ENCODE results near the gene DSCAML1.
A peak's percentile ranks its signal among the peaks of the same experiment; 100 is the strongest.

Gene DSCAML1

DNA sequence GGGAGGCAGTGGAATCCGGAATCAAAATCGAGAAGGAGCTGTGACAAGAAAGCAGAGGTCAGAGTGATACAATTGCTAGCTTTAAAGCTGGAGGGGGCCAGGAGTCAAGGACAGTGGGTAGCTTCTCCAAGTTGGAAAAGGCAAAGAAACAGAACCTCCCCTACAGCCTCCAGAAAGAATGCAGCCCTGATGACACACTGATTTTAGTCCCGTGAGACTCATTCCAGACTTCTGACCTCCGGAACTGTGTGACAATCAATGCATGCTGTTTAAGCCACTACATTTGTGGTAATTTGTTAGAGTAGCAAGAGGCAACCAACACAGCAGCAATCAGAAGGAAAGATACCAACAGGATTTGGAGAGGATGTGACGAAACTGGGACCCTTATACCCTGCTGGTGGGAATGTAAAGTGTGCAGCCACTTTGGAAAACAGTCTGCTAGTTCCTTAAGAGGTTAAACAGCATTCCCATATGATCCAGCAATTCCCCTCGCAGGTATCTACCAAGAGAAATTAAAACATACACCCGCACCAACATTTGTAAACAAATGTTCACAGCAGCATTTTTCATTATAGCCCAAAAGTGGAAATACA lies 66.7 kb downstream of the DSCAML1 start:
- Histone ChIP-seq H3K9ac (ENCODE audit: low read depth in 1 of 2, low read length in 2 of 2) (no peak overlapping the region), H3K4me3 (ENCODE audit: low read length in 2 of 2) (no peak overlapping the region), H3K36me3 (ENCODE audit: control insufficient read depth in 2 of 2, insufficient read depth in 2 of 2, low read length in 2 of 2) (no peaks in the 10 kb centered on the region), H3K9me3 (ENCODE audit: control insufficient read depth in 2 of 2, low read length in 2 of 2) (no peaks in the 10 kb centered on the region), H3K27ac (ENCODE audit: low read depth in 2 of 2, low read length in 2 of 2) (no peak overlapping the region), H3K27me3 (ENCODE audit: control insufficient read depth in 2 of 2, insufficient read depth in 2 of 2, low read length in 2 of 2) (no peaks in the 10 kb centered on the region), H3K4me1 (ENCODE audit: control insufficient read depth in 2 of 2, insufficient read depth in 2 of 2, low read length in 2 of 2) (no peaks in the 10 kb centered on the region)

DNA sequence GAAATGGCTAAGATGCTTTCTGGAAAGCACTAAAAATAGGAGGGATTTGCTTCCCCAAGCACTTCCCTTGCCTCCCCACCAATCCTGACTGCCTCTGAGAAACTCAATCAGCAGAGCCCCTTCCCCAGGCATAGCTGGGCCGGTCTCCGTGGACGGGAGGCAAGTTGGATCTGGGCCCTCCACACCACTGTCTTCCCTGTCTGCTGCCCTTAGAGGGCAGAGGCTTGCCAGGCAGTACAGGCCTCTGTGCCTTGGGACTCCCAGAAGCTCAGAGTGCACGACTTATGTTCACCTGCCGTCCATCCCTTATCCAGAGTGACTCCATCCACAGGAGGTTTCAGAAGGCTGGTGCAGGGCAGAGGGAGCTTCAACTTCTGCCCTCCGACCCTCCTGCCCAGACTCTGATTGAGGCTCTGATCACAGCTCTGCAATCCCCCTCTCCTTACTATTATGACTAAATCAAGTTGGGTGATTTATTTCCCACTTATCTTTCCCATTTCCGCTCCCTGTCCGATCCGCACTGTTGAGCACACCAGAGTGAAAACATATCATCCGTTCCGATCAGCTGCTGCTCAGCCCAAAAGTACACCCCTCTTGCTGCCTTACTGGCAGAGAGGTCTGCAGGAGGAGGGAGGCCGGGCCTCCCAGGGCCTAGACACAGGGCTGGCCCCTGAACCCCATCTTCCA lies 71.8 kb downstream of the DSCAML1 start:
- Histone ChIP-seq H3K4me1 (ENCODE audit: control insufficient read depth in 2 of 2, insufficient read depth in 2 of 2, low read length in 2 of 2) (peaks cover 5 to 9% of the 10 kb centered on the region in 2 donors), H3K9me3 (ENCODE audit: control insufficient read depth in 2 of 2, low read length in 2 of 2) (no peaks in the 10 kb centered on the region), H3K27ac (ENCODE audit: low read depth in 2 of 2, low read length in 2 of 2) (no peak overlapping the region), H3K27me3 (ENCODE audit: control insufficient read depth in 2 of 2, insufficient read depth in 2 of 2, low read length in 2 of 2) (no peaks in the 10 kb centered on the region), H3K9ac (ENCODE audit: low read depth in 1 of 2, low read length in 2 of 2) (no peak overlapping the region), H3K36me3 (ENCODE audit: control insufficient read depth in 2 of 2, insufficient read depth in 2 of 2, low read length in 2 of 2) (no peaks in the 10 kb centered on the region), H3K4me3 (ENCODE audit: low read length in 2 of 2) (no peak overlapping the region)

DNA sequence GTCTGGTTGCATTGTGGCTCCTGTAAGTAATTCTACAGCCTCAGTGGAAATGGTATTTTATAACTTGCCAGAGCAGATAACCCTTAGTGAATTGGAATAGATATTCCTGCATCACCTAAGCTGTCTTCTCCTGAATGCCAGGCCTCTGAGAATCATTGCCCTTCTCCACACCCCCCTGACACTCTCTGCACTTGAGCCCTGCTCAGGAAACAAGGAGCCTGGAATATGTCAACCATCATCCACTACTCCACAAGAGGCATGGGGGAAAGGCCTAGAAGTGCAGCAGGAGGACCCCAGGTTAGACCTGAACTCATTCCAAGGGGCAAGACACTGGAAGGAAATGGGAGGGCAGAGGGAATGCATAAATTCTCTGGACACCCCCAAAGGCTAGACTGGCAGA lies 72.4 kb downstream of the DSCAML1 start:
- Histone ChIP-seq H3K36me3 (ENCODE audit: control insufficient read depth in 2 of 2, insufficient read depth in 2 of 2, low read length in 2 of 2) (no peaks in the 10 kb centered on the region), H3K4me1 (ENCODE audit: control insufficient read depth in 2 of 2, insufficient read depth in 2 of 2, low read length in 2 of 2) (peaks cover 5 to 9% of the 10 kb centered on the region in 2 donors), H3K27me3 (ENCODE audit: control insufficient read depth in 2 of 2, insufficient read depth in 2 of 2, low read length in 2 of 2) (no peaks in the 10 kb centered on the region), H3K9ac (ENCODE audit: low read depth in 1 of 2, low read length in 2 of 2) (no peak overlapping the region), H3K4me3 (ENCODE audit: low read length in 2 of 2) (no peak overlapping the region), H3K9me3 (ENCODE audit: control insufficient read depth in 2 of 2, low read length in 2 of 2) (no peaks in the 10 kb centered on the region), H3K27ac (ENCODE audit: low read depth in 2 of 2, low read length in 2 of 2) (no peak overlapping the region)

DNA sequence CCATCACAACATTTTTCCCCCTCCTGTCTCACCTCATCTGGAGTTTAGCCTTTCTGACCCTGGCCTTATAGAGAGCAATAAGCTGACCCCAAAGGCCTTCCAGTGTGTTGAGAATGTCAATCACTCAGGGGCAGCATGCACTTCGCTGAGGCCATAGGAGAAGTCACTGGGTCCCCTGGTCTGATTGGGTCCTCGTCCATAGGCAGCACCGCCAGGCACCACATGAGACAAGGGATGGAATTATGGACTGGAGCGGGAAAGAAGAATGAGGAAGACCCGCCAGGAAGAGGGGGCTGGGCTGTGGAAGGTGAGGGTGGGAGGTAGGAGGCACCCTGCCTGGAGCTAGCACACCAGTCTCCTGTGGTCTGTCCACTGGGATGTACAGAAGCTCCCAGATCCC lies 72.9 kb downstream of the DSCAML1 start:
- Histone ChIP-seq H3K27ac (ENCODE audit: low read depth in 2 of 2, low read length in 2 of 2) (no peak overlapping the region), H3K9ac (ENCODE audit: low read depth in 1 of 2, low read length in 2 of 2) (no peak overlapping the region), H3K4me1 (ENCODE audit: control insufficient read depth in 2 of 2, insufficient read depth in 2 of 2, low read length in 2 of 2) (peaks cover 5 to 9% of the 10 kb centered on the region in 2 donors), H3K4me3 (ENCODE audit: low read length in 2 of 2) (no peak overlapping the region), H3K36me3 (ENCODE audit: control insufficient read depth in 2 of 2, insufficient read depth in 2 of 2, low read length in 2 of 2) (no peaks in the 10 kb centered on the region), H3K27me3 (ENCODE audit: control insufficient read depth in 2 of 2, insufficient read depth in 2 of 2, low read length in 2 of 2) (no peaks in the 10 kb centered on the region), H3K9me3 (ENCODE audit: control insufficient read depth in 2 of 2, low read length in 2 of 2) (no peaks in the 10 kb centered on the region)

GRCh38 chr11:117723277-117724024 lies 73.6 kb downstream of the DSCAML1 start:
- Histone ChIP-seq H3K9me3 (ENCODE audit: control insufficient read depth in 2 of 2, low read length in 2 of 2) (no peaks in the 10 kb centered on the region), H3K27ac (ENCODE audit: low read depth in 2 of 2, low read length in 2 of 2) (no peak overlapping the region), H3K27me3 (ENCODE audit: control insufficient read depth in 2 of 2, insufficient read depth in 2 of 2, low read length in 2 of 2) (no peaks in the 10 kb centered on the region), H3K4me3 (ENCODE audit: low read length in 2 of 2) (no peak overlapping the region), H3K9ac (ENCODE audit: low read depth in 1 of 2, low read length in 2 of 2) (no peak overlapping the region), H3K36me3 (ENCODE audit: control insufficient read depth in 2 of 2, insufficient read depth in 2 of 2, low read length in 2 of 2) (no peaks in the 10 kb centered on the region), H3K4me1 (ENCODE audit: control insufficient read depth in 2 of 2, insufficient read depth in 2 of 2, low read length in 2 of 2) (peaks cover 5 to 9% of the 10 kb centered on the region in 2 donors)

DNA sequence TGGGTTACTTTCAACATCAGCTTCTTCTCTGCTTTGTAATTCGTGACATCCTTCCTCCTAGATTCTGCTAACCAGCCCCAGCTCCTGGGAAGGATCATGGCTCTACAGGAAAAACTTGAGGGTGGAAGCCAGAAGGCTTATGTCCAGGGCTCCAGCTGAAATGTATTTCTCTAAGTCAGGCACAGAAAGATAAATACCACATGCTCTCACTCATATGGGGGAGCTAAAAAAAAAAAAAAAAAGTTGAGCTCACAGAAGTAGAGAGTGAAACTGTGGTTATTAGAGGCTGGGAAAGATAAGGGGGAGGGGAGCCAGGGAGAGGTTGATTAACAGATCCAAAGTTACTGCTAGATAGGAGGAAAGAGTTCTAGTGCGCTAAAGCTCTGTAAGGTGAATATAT lies 74.9 kb downstream of the DSCAML1 start:
- Histone ChIP-seq H3K27me3 (ENCODE audit: control insufficient read depth in 2 of 2, insufficient read depth in 2 of 2, low read length in 2 of 2) (no peaks in the 10 kb centered on the region), H3K27ac (ENCODE audit: low read depth in 2 of 2, low read length in 2 of 2) (no peak overlapping the region), H3K9me3 (ENCODE audit: control insufficient read depth in 2 of 2, low read length in 2 of 2) (no peaks in the 10 kb centered on the region), H3K4me1 (ENCODE audit: control insufficient read depth in 2 of 2, insufficient read depth in 2 of 2, low read length in 2 of 2) (peaks cover 9 to 16% of the 10 kb centered on the region in 2 donors), H3K36me3 (ENCODE audit: control insufficient read depth in 2 of 2, insufficient read depth in 2 of 2, low read length in 2 of 2) (no peaks in the 10 kb centered on the region), H3K9ac (ENCODE audit: low read depth in 1 of 2, low read length in 2 of 2) (no peak overlapping the region), H3K4me3 (ENCODE audit: low read length in 2 of 2) (no peak overlapping the region)

- Histone ChIP-seq H3K9me3 (ENCODE audit: control insufficient read depth in 2 of 2, low read length in 2 of 2) (no peaks in the 10 kb centered on the region), H3K36me3 (ENCODE audit: control insufficient read depth in 2 of 2, insufficient read depth in 2 of 2, low read length in 2 of 2) (no peaks in the 10 kb centered on the region), H3K27me3 (ENCODE audit: control insufficient read depth in 2 of 2, insufficient read depth in 2 of 2, low read length in 2 of 2) (no peaks in the 10 kb centered on the region), H3K4me1 (ENCODE audit: control insufficient read depth in 2 of 2, insufficient read depth in 2 of 2, low read length in 2 of 2) (peaks cover 9 to 16% of the 10 kb centered on the region in 2 donors), H3K9ac (ENCODE audit: low read depth in 1 of 2, low read length in 2 of 2) (no peak overlapping the region), H3K4me3 (ENCODE audit: low read length in 2 of 2) (no peak overlapping the region), H3K27ac (ENCODE audit: low read depth in 2 of 2, low read length in 2 of 2) (no peak overlapping the region)
These were observed 76.9 kb downstream of the DSCAML1 start for GRCh38 chr11:117720061-117720511.

GRCh38 chr11:117719480-117719879 lies 77.5 kb downstream of the DSCAML1 start:
- H3K36me3 ChIP-seq (ENCODE audit: control insufficient read depth in 2 of 2, insufficient read depth in 2 of 2, low read length in 2 of 2): no peaks in the 10 kb centered on the region
- no peaks in the 10 kb centered on the region for H3K9me3 ChIP-seq (ENCODE audit: control insufficient read depth in 2 of 2, low read length in 2 of 2)
- no peak overlapping the region for H3K9ac ChIP-seq (ENCODE audit: low read depth in 1 of 2, low read length in 2 of 2)
- peaks cover 9 to 16% of the 10 kb centered on the region in 2 donors for H3K4me1 ChIP-seq (ENCODE audit: control insufficient read depth in 2 of 2, insufficient read depth in 2 of 2, low read length in 2 of 2)
- H3K27ac ChIP-seq (ENCODE audit: low read depth in 2 of 2, low read length in 2 of 2): no peak overlapping the region
- H3K27me3 ChIP-seq (ENCODE audit: control insufficient read depth in 2 of 2, insufficient read depth in 2 of 2, low read length in 2 of 2): no peaks in the 10 kb centered on the region
- no peak overlapping the region for H3K4me3 ChIP-seq (ENCODE audit: low read length in 2 of 2)

DNA sequence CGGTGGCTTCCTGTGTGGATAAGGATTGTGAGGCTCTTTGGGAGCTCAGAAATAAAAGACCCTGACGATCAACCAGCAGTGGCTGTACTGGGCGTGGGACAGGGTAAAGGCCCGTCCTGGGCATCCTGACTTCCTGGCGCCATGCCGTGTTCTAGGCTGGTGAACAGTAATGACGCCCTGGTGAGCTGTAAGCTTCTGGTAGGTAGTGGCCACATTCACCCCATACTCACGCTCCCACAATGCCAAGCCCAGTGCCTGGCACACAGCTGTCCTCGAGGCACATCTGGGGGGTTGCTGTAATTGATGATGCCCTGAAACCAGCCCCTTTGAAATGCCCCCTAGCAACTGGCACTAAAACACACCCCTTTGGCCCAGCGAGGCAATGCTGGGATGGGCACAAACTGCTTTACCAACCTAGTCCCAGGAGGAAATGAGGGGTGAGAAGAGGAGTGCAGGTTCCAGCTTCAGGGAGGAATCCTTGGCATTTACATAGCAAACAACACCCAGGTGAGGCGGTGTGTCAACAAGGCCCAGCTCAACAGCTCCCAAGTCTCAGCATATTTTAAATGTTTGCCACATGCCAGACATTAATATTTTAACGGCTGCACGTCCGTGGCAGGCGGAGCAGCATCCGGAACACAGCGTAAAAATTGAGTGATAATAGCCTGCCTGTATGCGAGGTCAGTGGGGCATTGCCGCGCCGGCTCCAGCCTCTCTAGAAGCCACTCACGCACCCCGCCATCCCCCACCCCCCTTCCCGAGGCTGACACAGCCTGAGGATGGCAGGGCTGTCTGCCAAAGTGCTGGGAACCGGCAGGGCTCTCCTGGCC lies 79.3 kb downstream of the DSCAML1 start:
- Histone ChIP-seq H3K9me3 (ENCODE audit: control insufficient read depth in 2 of 2, low read length in 2 of 2) (no peaks in the 10 kb centered on the region), H3K4me1 (ENCODE audit: control insufficient read depth in 2 of 2, insufficient read depth in 2 of 2, low read length in 2 of 2) (peaks cover 0 to 11% of the 10 kb centered on the region in 2 donors), H3K4me3 (ENCODE audit: low read length in 2 of 2) (no peak overlapping the region), H3K9ac (ENCODE audit: low read depth in 1 of 2, low read length in 2 of 2) (peak overlapping the region in 1 of 2 donors; percentile 39), H3K36me3 (ENCODE audit: control insufficient read depth in 2 of 2, insufficient read depth in 2 of 2, low read length in 2 of 2) (no peaks in the 10 kb centered on the region), H3K27me3 (ENCODE audit: control insufficient read depth in 2 of 2, insufficient read depth in 2 of 2, low read length in 2 of 2) (no peaks in the 10 kb centered on the region), H3K27ac (ENCODE audit: low read depth in 2 of 2, low read length in 2 of 2) (peak overlapping the region; percentile 38 to 48)
